Tibial nerve (tissue), 4 donors: ENCODE data around the gene FRMD6.

Experiments used
- CTCF ChIP-seq, 5 experiments: fragments of 200-600 bp in 3 of 5; fragments of 450-650 bp in 2 of 5; sonication (generic) in 3 of 5; IDR thresholded peaks; one replicate each; pipeline ENCODE4 v1.5.1; 2016 to 2019; ENCODE audit warnings: antibody characterized with exemption in 5 of 5, mild to moderate bottlenecking in 3 of 5, moderate library complexity in 2 of 5
- EP300 ChIP-seq, 2 donors: sonication (generic); formaldehyde crosslinking; IDR thresholded peaks; one replicate each; pipeline ENCODE4 v1.6.1; 2017; ENCODE audit warnings: antibody characterized with exemption in 2 of 2, mild to moderate bottlenecking in 1 of 2
- POLR2A ChIP-seq, 2 donors: fragments of 450-650 bp; IDR thresholded peaks; one replicate each; pipeline ENCODE4 v1.6.1; 2017; ENCODE audit warnings: antibody characterized with exemption in 2 of 2, mild to moderate bottlenecking in 2 of 2, moderate library complexity in 2 of 2

GRCh38 chr14:51644217-51644933 is 7.3 kb upstream of the FRMD6 start:
- no peak for TF ChIP-seq CTCF (IDR thresholded peaks at IDR 0.05)
- no peak for TF ChIP-seq POLR2A (IDR thresholded peaks at IDR 0.05)
- TF ChIP-seq EP300 (IDR thresholded peaks at IDR 0.05) = no peak
